HCT116 (cell line): ENCODE data around the gene PRELP. TPM values are rescaled to one million over a fixed set of nuclear protein-coding genes. Genes with fewer than 3 reads are reported as not detected.

Experiments
- ATAC-seq: fragments of 200-7000 bp; cut with Tn5 transposase; 2 replicates; pipeline ENCODE4 v1.9.1; 2020; ENCODE audit warnings: mild to moderate bottlenecking, moderate library complexity
- BruUV-seq: library from RNA; stranded (reverse); fragments of 400-500 nt; replicated peaks from 2 replicates; lab custom pipeline; 2021; lab: Mats Ljungman, UMichigan
- CTCF ChIA-PET: fragments of 300-600 bp; sonication (Branson Sonifier 250); formaldehyde crosslinking; loops from one replicate; lab custom pipeline; 2021; ENCODE audit warnings: antibody characterized with exemption; lab: Charles Lee
- POLR2A ChIA-PET: fragments of 300-600, 350-600 bp; sonication (Branson Sonifier 250); formaldehyde crosslinking; loops from one replicate; lab custom pipeline; 2021; ENCODE audit warnings: antibody characterized with exemption; lab: Charles Lee
- RAD21 ChIA-PET, 2 experiments: fragments of 300-600 bp; sonication (Branson Sonifier 250); formaldehyde crosslinking; loops; one replicate each; lab custom pipeline; 2023; ENCODE audit warnings: low total read pairs in 2 of 2; ENCODE audit not compliant: uncharacterized antibody in 2 of 2, unreplicated experiment in 2 of 2, low non-redundant PET in 1 of 2; lab: Charles Lee
- DNase-seq: peaks from one replicate; pipeline ENCODE4 v3.0.0-alpha.2; 2010; ENCODE audit warnings: low read depth, low spot score
- H2AFZ ChIP-seq: fragments of 200-600 bp; shearing (Covaris generic), sonication (generic); 2 replicates; pipeline ENCODE4 v1.6.1; 2017; ENCODE audit warnings: low read depth, mixed run types, mixed read lengths, antibody characterized with exemption, low read length; ENCODE audit not compliant: poor library complexity, severe bottlenecking
- H3K27ac ChIP-seq: 2 replicates; pipeline ENCODE4 v1.5.1; 2012; ENCODE audit warnings: low read depth, low read length
- H3K27me3 ChIP-seq: fragments of 200-600 bp; sonication (generic); 2 replicates; pipeline ENCODE4 v1.6.1; 2016; ENCODE audit warnings: mixed run types, low read length, mixed read lengths; ENCODE audit not compliant: insufficient read depth
- H3K36me3 ChIP-seq, 2 experiments: fragments of 200-500 bp in 1 of 2; fragments of 200-600 bp in 1 of 2; sonication (Bioruptor generic) in 1 of 2; sonication (generic) in 1 of 2; 2 replicates each; pipeline versions ENCODE4 v1.5.1 to v1.6.1; 2014 to 2016; ENCODE audit warnings: low read length in 2 of 2, inconsistent platforms in 1 of 2, mixed read lengths in 1 of 2, mixed run types in 1 of 2; ENCODE audit not compliant: insufficient read depth in 2 of 2, control insufficient read depth in 1 of 2
- H3K4me1 ChIP-seq, 2 experiments: fragments of 200-600 bp in 1 of 2; sonication (generic) in 1 of 2; 2 replicates each; pipeline versions ENCODE4 v1.5.1 to v1.6.1; 2012 to 2017; ENCODE audit warnings: low read length in 2 of 2, inconsistent platforms in 1 of 2, mild to moderate bottlenecking in 1 of 2, mixed read lengths in 1 of 2, mixed run types in 1 of 2, moderate library complexity in 1 of 2; ENCODE audit not compliant: insufficient read depth in 2 of 2, control insufficient read depth in 1 of 2
- H3K4me2 ChIP-seq: fragments of 200-600 bp; sonication (generic); 2 replicates; pipeline ENCODE4 v1.6.1; 2017; ENCODE audit warnings: mixed run types, low read length, mixed read lengths
- H3K4me3 ChIP-seq, 2 experiments: fragments of 200-600 bp in 1 of 2; sonication (generic) in 1 of 2; replicated peaks in 1 of 2; 2 replicates each; pipeline ENCODE4 v1.5.1; 2011 to 2016; ENCODE audit warnings: low read length in 2 of 2, control low read depth in 1 of 2, low read depth in 1 of 2, mild to moderate bottlenecking in 1 of 2, mixed read lengths in 1 of 2, mixed run types in 1 of 2
- H3K79me2 ChIP-seq: fragments of 200-600 bp; sonication (generic); 2 replicates; pipeline ENCODE4 v1.6.1; 2017; ENCODE audit warnings: mild to moderate bottlenecking, mixed run types, low read length, moderate library complexity, mixed read lengths; ENCODE audit not compliant: insufficient read depth
- H3K9ac ChIP-seq: fragments of 200-600 bp; sonication (generic); 2 replicates; pipeline ENCODE4 v1.6.1; 2016; ENCODE audit warnings: low read length, mixed read lengths
- H3K9me2 ChIP-seq: fragments of 200-600 bp; sonication (generic), shearing (Covaris generic); 2 replicates; pipeline ENCODE4 v1.6.1; 2017; ENCODE audit warnings: mixed run types, mild to moderate bottlenecking, moderate library complexity; ENCODE audit not compliant: insufficient read depth
- H3K9me3 ChIP-seq, 2 experiments: fragments of 200-500 bp in 1 of 2; fragments of 200-600 bp in 1 of 2; sonication (Bioruptor generic) in 1 of 2; sonication (generic) in 1 of 2; 2 replicates each; pipeline ENCODE4 v1.6.1; 2014 to 2017; ENCODE audit warnings: low read length in 2 of 2, mixed read lengths in 2 of 2, inconsistent platforms in 1 of 2, low read depth in 1 of 2, mild to moderate bottlenecking in 1 of 2, mixed run types in 1 of 2, moderate library complexity in 1 of 2; ENCODE audit not compliant: control insufficient read depth in 1 of 2, insufficient read depth in 1 of 2
- H4K20me1 ChIP-seq: fragments of 200-600 bp; sonication (generic), shearing (Covaris generic); 2 replicates; pipeline ENCODE4 v1.6.1; 2017; ENCODE audit warnings: mixed run types, mild to moderate bottlenecking, moderate library complexity; ENCODE audit not compliant: insufficient read depth
- CBX3 ChIP-seq: IDR thresholded peaks from 2 replicates; pipeline ENCODE4 v1.6.1; 2012; ENCODE audit warnings: low read depth
- EGR1 ChIP-seq: IDR thresholded peaks from 2 replicates; pipeline ENCODE4 v1.6.1; 2012; ENCODE audit warnings: low read depth
- ELF1 ChIP-seq: IDR thresholded peaks from 2 replicates; pipeline ENCODE4 v1.6.1; 2012; ENCODE audit warnings: low read depth, borderline replicate concordance
- EZH2 ChIP-seq: fragments of 200-600 bp; sonication (generic); IDR thresholded peaks from 2 replicates; pipeline ENCODE4 v1.6.1; 2017; ENCODE audit warnings: antibody characterized with exemption, mixed run types
- EZH2phosphoT487 ChIP-seq: fragments of 200-600 bp; IDR thresholded peaks from 2 replicates; pipeline ENCODE4 v1.6.1; 2018; ENCODE audit warnings: antibody characterized with exemption, borderline replicate concordance
- FOSL1 ChIP-seq: IDR thresholded peaks from 2 replicates; pipeline ENCODE4 v1.6.1; 2012; ENCODE audit warnings: low read depth
- JUND ChIP-seq: IDR thresholded peaks from 2 replicates; pipeline ENCODE4 v1.6.1; 2012
- RAD21 ChIP-seq: IDR thresholded peaks from 2 replicates; pipeline ENCODE4 v1.6.1; 2012; ENCODE audit warnings: low read depth, mild to moderate bottlenecking
- SIN3A ChIP-seq: IDR thresholded peaks from 2 replicates; pipeline ENCODE4 v1.6.1; 2012; ENCODE audit warnings: low read depth
- SP1 ChIP-seq: IDR thresholded peaks from 2 replicates; pipeline ENCODE4 v1.6.1; 2012; ENCODE audit warnings: low read depth
- SRF ChIP-seq: IDR thresholded peaks from 2 replicates; pipeline ENCODE4 v1.6.1; 2012; ENCODE audit warnings: low read depth
- ZFX ChIP-seq: fragments of 450-650 bp; IDR thresholded peaks from 2 replicates; pipeline ENCODE4 v1.6.1; 2017
- intact Hi-C: fragments of 100-400 bp; cut with micrococcal nuclease; formaldehyde crosslinking; loops from 2 replicates; pipeline ENCODE4 v1.10.0; 2022
- total RNA-seq: library from RNA; stranded (reverse); gene quantifications from one replicate; pipeline ENCODE4 v1.2.1, GENCODE V29; 2021; ENCODE audit not compliant: unreplicated experiment
- TF ChIP-seq, protein P1 (sequence below): IDR thresholded peaks from 2 replicates; pipeline ENCODE4 v1.6.1; 2012
- TF ChIP-seq, protein P2 (sequence below): IDR thresholded peaks from 2 replicates; pipeline ENCODE4 v1.6.1; 2011; ENCODE audit warnings: mild to moderate bottlenecking, low read length, moderate library complexity; ENCODE audit not compliant: insufficient replicate concordance; ENCODE audit errors: extremely low read depth
- TF ChIP-seq, protein P3 (sequence below): IDR thresholded peaks from 2 replicates; pipeline ENCODE4 v1.6.1; 2012
- TF ChIP-seq, protein P4 (sequence below), 3 experiments: fragments of 200-600 bp in 1 of 3; sonication (generic) in 1 of 3; IDR thresholded peaks in 2 of 3; conservative IDR thresholded peaks in 1 of 3; 2 replicates each; pipeline ENCODE4 v1.5.1; 2012 to 2017; ENCODE audit warnings: low read depth in 2 of 3, low read length in 2 of 3, antibody characterized with exemption in 1 of 3, borderline replicate concordance in 1 of 3, control low read depth in 1 of 3, mild to moderate bottlenecking in 1 of 3, mixed read lengths in 1 of 3, mixed run types in 1 of 3, moderate library complexity in 1 of 3; ENCODE audit not compliant: insufficient read depth in 1 of 3

PRELP gene
- total RNA-seq, 1 experiment from 2014 or later: 0.10 TPM

DNA sequence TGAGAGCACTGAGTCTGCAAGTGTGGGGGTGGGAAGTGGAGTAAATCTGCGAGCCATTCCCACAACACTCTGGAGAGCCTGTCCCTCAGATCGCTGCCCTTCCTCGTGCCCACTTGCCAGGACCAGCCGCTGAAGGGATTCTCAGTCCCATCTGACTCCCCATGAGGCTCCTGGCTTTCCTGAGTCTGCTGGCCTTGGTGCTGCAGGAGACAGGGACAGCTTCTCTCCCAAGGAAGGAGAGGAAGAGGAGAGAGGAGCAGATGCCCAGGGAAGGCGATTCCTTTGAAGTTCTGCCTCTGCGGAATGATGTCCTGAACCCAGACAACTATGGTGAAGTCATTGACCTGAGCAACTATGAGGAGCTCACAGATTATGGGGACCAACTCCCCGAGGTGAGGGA is 20.2 kb downstream of the PRELP start:
- ChIA-PET RAD21 (no interaction called here), POLR2A (no interaction called here), CTCF (no interaction called here)
- no TSS peak for BruUV-seq
- H2AFZ ChIP-seq: no peak overlapping the region
- ATAC-seq: no peak
- H3K4me3 ChIP-seq: no peak overlapping the region
- no peaks in the 10 kb centered on the region for H3K36me3 ChIP-seq
- no peak for DNase-seq
- H3K4me2 ChIP-seq: no peak overlapping the region
- H3K9me2 ChIP-seq: no peaks in the 10 kb centered on the region
- H4K20me1 ChIP-seq: no peaks in the 10 kb centered on the region
- H3K27ac ChIP-seq: no peak overlapping the region
- H3K4me1 ChIP-seq: no peaks in the 10 kb centered on the region
- TF ChIP-seq EZH2 (no peak), JUND (no peak), SIN3A (no peak), EGR1 (no peak), SRF (no peak), CBX3 (no peak)
- TF ChIP-seq, protein P1, sequence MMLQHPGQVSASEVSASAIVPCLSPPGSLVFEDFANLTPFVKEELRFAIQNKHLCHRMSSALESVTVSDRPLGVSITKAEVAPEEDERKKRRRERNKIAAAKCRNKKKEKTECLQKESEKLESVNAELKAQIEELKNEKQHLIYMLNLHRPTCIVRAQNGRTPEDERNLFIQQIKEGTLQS: no peak
- H3K9ac ChIP-seq: no peak overlapping the region
- no peaks in the 10 kb centered on the region for H3K79me2 ChIP-seq
- no peaks in the 10 kb centered on the region for H3K27me3 ChIP-seq
- H3K9me3 ChIP-seq: no peaks in the 10 kb centered on the region
- intact Hi-C loops: no loop called here

DNA sequence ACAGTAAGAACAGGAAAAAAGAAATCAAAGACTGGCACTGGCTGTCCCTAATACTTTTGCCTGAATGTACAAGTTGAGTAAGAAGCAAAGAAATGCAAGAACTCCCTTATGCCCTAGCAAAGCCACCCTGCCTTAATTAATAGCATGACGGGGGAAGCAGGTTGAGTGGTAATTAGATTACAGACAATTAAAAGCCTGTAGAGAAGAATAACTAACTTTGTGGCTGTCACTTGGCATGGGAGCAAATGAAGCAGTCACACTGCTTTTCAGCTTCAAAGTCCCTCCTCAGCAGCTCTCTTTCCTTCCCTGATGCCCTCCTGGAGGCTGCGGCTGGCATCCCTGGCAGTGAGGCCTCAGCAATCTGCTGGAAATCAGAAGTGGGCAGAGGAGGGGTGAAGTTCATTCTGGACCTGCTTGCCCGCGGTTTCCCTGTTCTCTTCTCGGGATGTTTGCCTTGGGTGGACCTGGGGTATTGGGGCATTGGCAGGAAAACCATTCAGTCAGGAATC is 21.7 kb downstream of the PRELP start:
- H3K9me3 ChIP-seq: no peaks in the 10 kb centered on the region
- intact Hi-C loops: no loop called here
- ChIA-PET CTCF (interaction anchor here (0.6 to 1.6 kb wide), 2 partner anchors 9 to 224 kb away, joined by 3 to 4 read pairs; no protein-coding TSS in a partner anchor), POLR2A (no interaction called here), RAD21 (no interaction called here)
- no peaks in the 10 kb centered on the region for H3K79me2 ChIP-seq
- no peak overlapping the region for H3K27ac ChIP-seq
- no peak overlapping the region for H2AFZ ChIP-seq
- ATAC-seq (no peak), DNase-seq (no peak)
- no peak for TF ChIP-seq EGR1
- no peak for TF ChIP-seq FOSL1
- TF ChIP-seq, protein P2, sequence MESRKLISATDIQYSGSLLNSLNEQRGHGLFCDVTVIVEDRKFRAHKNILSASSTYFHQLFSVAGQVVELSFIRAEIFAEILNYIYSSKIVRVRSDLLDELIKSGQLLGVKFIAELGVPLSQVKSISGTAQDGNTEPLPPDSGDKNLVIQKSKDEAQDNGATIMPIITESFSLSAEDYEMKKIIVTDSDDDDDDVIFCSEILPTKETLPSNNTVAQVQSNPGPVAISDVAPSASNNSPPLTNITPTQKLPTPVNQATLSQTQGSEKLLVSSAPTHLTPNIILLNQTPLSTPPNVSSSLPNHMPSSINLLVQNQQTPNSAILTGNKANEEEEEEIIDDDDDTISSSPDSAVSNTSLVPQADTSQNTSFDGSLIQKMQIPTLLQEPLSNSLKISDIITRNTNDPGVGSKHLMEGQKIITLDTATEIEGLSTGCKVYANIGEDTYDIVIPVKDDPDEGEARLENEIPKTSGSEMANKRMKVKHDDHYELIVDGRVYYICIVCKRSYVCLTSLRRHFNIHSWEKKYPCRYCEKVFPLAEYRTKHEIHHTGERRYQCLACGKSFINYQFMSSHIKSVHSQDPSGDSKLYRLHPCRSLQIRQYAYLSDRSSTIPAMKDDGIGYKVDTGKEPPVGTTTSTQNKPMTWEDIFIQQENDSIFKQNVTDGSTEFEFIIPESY: no peak
- no peak for TF ChIP-seq RAD21
- TF ChIP-seq, protein P1: no peak
- no peak for TF ChIP-seq JUND
- TF ChIP-seq ELF1: no peak
- TF ChIP-seq, protein P3, sequence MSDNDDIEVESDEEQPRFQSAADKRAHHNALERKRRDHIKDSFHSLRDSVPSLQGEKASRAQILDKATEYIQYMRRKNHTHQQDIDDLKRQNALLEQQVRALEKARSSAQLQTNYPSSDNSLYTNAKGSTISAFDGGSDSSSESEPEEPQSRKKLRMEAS: no peak
- TF ChIP-seq, protein P4, sequence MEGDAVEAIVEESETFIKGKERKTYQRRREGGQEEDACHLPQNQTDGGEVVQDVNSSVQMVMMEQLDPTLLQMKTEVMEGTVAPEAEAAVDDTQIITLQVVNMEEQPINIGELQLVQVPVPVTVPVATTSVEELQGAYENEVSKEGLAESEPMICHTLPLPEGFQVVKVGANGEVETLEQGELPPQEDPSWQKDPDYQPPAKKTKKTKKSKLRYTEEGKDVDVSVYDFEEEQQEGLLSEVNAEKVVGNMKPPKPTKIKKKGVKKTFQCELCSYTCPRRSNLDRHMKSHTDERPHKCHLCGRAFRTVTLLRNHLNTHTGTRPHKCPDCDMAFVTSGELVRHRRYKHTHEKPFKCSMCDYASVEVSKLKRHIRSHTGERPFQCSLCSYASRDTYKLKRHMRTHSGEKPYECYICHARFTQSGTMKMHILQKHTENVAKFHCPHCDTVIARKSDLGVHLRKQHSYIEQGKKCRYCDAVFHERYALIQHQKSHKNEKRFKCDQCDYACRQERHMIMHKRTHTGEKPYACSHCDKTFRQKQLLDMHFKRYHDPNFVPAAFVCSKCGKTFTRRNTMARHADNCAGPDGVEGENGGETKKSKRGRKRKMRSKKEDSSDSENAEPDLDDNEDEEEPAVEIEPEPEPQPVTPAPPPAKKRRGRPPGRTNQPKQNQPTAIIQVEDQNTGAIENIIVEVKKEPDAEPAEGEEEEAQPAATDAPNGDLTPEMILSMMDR (IDR thresholded peaks at IDR 0.05 in 2 of 3, conservative IDR thresholded peaks at IDR 0.05 in 1 of 3; ENCODE audit: borderline replicate concordance in 1 of 3, insufficient read depth in 1 of 3, low read depth in 2 of 3, low read length in 2 of 3): no peak
- TF ChIP-seq CBX3: no peak
- TF ChIP-seq EZH2phosphoT487: no peak
- no peak for TF ChIP-seq ZFX
- no peak for TF ChIP-seq SP1
- no TSS peak for BruUV-seq
- H3K36me3 ChIP-seq: no peaks in the 10 kb centered on the region
- H3K4me1 ChIP-seq: no peaks in the 10 kb centered on the region
- no peak overlapping the region for H3K9ac ChIP-seq
- peaks cover 3% of the 10 kb centered on the region; the same call in 1 of the 2 replicates for H3K27me3 ChIP-seq
- H3K4me3 ChIP-seq: no peak overlapping the region
- H3K4me2 ChIP-seq: no peak overlapping the region
- H4K20me1 ChIP-seq: no peaks in the 10 kb centered on the region
- no peaks in the 10 kb centered on the region for H3K9me2 ChIP-seq
